ENCODE data around the gene SYTL3.
"Not testable (repeated sequence)": the region's sequence is repeated elsewhere in the genome, so short reads cannot be mapped to it uniquely, and the experiment has no call there.

SYTL3 gene

GRCh38 chr6:158774717-158775449 is 125.0 kb downstream of the SYTL3 start:
- DNase-seq (ENCODE audit: low read depth): no peak

- no peak for DNase-seq (ENCODE audit: low read depth)
Measured at GRCh38 chr6:158775832-158776231, 126.0 kb downstream of the SYTL3 start.

GRCh38 chr6:158776737-158777136 is 126.9 kb downstream of the SYTL3 start:
- no peak for DNase-seq (ENCODE audit: low read depth)

- no peak for DNase-seq (ENCODE audit: low read depth)
Measured at GRCh38 chr6:158777510-158777909, 127.7 kb downstream of the SYTL3 start.

GRCh38 chr6:158778005-158778527 is 128.2 kb downstream of the SYTL3 start:
- DNase-seq (ENCODE audit: low read depth): no peak

- DNase-seq (ENCODE audit: low read depth): no peak
Measured at GRCh38 chr6:158780246-158780884, 130.5 kb downstream of the SYTL3 start.

GRCh38 chr6:158780988-158781691 is 131.3 kb downstream of the SYTL3 start:
- no peak for DNase-seq (ENCODE audit: low read depth)

GRCh38 chr6:158781692-158782373 is 132.0 kb downstream of the SYTL3 start:
- DNase-seq (ENCODE audit: low read depth): no peak

GRCh38 chr6:158782432-158783166 is 132.7 kb downstream of the SYTL3 start:
- no peak for DNase-seq (ENCODE audit: low read depth)

GRCh38 chr6:158783167-158783450 is 133.3 kb downstream of the SYTL3 start:
- DNase-seq (ENCODE audit: low read depth): no peak

GRCh38 chr6:158783851-158784250 is 134.0 kb downstream of the SYTL3 start:
- DNase-seq (ENCODE audit: low read depth): no peak

- DNase-seq (ENCODE audit: low read depth): no peak
Measured at GRCh38 chr6:158784505-158784904, 134.7 kb downstream of the SYTL3 start.

- no peak for DNase-seq (ENCODE audit: low read depth)
Measured at GRCh38 chr6:158785036-158785435, 135.2 kb downstream of the SYTL3 start.

GRCh38 chr6:158786645-158787304 is 136.9 kb downstream of the SYTL3 start:
- no peak for DNase-seq (ENCODE audit: low read depth)

GRCh38 chr6:158787395-158787794 is 137.5 kb downstream of the SYTL3 start:
- DNase-seq (ENCODE audit: low read depth): no peak

GRCh38 chr6:158789115-158789917 is 139.5 kb downstream of the SYTL3 start:
- peak; percentile 47 for DNase-seq (ENCODE audit: low read depth)

GRCh38 chr6:158791274-158791855 is 141.5 kb downstream of the SYTL3 start:
- no peak for DNase-seq (ENCODE audit: low read depth)

GRCh38 chr6:158792505-158792904 is 142.7 kb downstream of the SYTL3 start:
- not testable (repeated sequence) for DNase-seq (ENCODE audit: low read depth)

- DNase-seq (ENCODE audit: low read depth): no peak
Measured at GRCh38 chr6:158793432-158793831, 143.6 kb downstream of the SYTL3 start.

- no peak for DNase-seq (ENCODE audit: low read depth)
Measured at GRCh38 chr6:158795516-158795915, 145.7 kb downstream of the SYTL3 start.
